Measurements from ENCODE around the gene SCNN1B. TPM values are rescaled to one million over a fixed set of nuclear protein-coding genes. Genes with fewer than 3 reads are reported as not detected.
"Not testable (repeated sequence)": the region's sequence is repeated elsewhere in the genome, so short reads cannot be mapped to it uniquely, and the experiment has no call there.

SCNN1B gene
- total RNA-seq, 1 donor from 2014 or later, result 0.79 TPM

GRCh38 chr16:23389201-23389600, 87.1 kb downstream of the SCNN1B start:
- DNase-seq (ENCODE audit: low read depth) (no peak), FAIRE-seq (no peak)
- no peak for TF ChIP-seq CTCF (IDR thresholded peaks at IDR 0.05; ENCODE audit: insufficient read depth, low read length, severe bottlenecking)
- Histone ChIP-seq H3K27me3 (ENCODE audit: control insufficient read depth, insufficient read depth, low read length) (no peaks in the 10 kb centered on the region), H3K4me3 (ENCODE audit: low read depth, low read length) (no peak overlapping the region), H3K36me3 (ENCODE audit: control insufficient read depth, insufficient read depth, low read length) (peaks cover 5% of the 10 kb centered on the region)

GRCh38 chr16:23389936-23390335, 87.8 kb downstream of the SCNN1B start:
- FAIRE-seq; H3K36me3 ChIP-seq (ENCODE audit: control insufficient read depth, insufficient read depth, low read length); H3K27me3 ChIP-seq (ENCODE audit: control insufficient read depth, insufficient read depth, low read length); DNase-seq (ENCODE audit: low read depth); H3K4me3 ChIP-seq (ENCODE audit: low read depth, low read length): not testable (repeated sequence)

- DNase-seq (ENCODE audit: low read depth) (no peak), FAIRE-seq (no peak)
- no peaks in the 10 kb centered on the region for H3K27me3 ChIP-seq (ENCODE audit: control insufficient read depth, insufficient read depth, low read length)
- TF ChIP-seq CTCF (IDR thresholded peaks at IDR 0.05; ENCODE audit: insufficient read depth, low read length, severe bottlenecking), result no peak
- peaks cover 6% of the 10 kb centered on the region for H3K36me3 ChIP-seq (ENCODE audit: control insufficient read depth, insufficient read depth, low read length)
- H3K4me3 ChIP-seq (ENCODE audit: low read depth, low read length), result no peak overlapping the region
Measured at GRCh38 chr16:23391381-23392222, 89.5 kb downstream of the SCNN1B start.

GRCh38 chr16:23392223-23392600, 90.1 kb downstream of the SCNN1B start:
- DNase-seq (ENCODE audit: low read depth), result no peak
- FAIRE-seq, result no peak
- peaks cover 6% of the 10 kb centered on the region for H3K36me3 ChIP-seq (ENCODE audit: control insufficient read depth, insufficient read depth, low read length)
- TF ChIP-seq CTCF (IDR thresholded peaks at IDR 0.05; ENCODE audit: insufficient read depth, low read length, severe bottlenecking), result no peak
- no peaks in the 10 kb centered on the region for H3K27me3 ChIP-seq (ENCODE audit: control insufficient read depth, insufficient read depth, low read length)
- no peak overlapping the region for H3K4me3 ChIP-seq (ENCODE audit: low read depth, low read length)

GRCh38 chr16:23394141-23394831, 92.2 kb downstream of the SCNN1B start:
- no peak for TF ChIP-seq CTCF (IDR thresholded peaks at IDR 0.05; ENCODE audit: insufficient read depth, low read length, severe bottlenecking)
- FAIRE-seq (no peak), DNase-seq (ENCODE audit: low read depth) (no peak)
- Histone ChIP-seq H3K4me3 (ENCODE audit: low read depth, low read length) (no peak overlapping the region), H3K36me3 (ENCODE audit: control insufficient read depth, insufficient read depth, low read length) (peaks cover 3% of the 10 kb centered on the region), H3K27me3 (ENCODE audit: control insufficient read depth, insufficient read depth, low read length) (no peaks in the 10 kb centered on the region)

GRCh38 chr16:23395732-23396131, 93.6 kb downstream of the SCNN1B start:
- no peak for FAIRE-seq
- no peak for TF ChIP-seq CTCF (IDR thresholded peaks at IDR 0.05; ENCODE audit: insufficient read depth, low read length, severe bottlenecking)
- no peak overlapping the region for H3K4me3 ChIP-seq (ENCODE audit: low read depth, low read length)

More at GRCh38 chr16:23395732-23396131, 93.6 kb downstream of the SCNN1B start:
- Histone ChIP-seq H3K36me3 (ENCODE audit: control insufficient read depth, insufficient read depth, low read length) (peaks cover 5% of the 10 kb centered on the region), H3K27me3 (ENCODE audit: control insufficient read depth, insufficient read depth, low read length) (no peaks in the 10 kb centered on the region)
- DNase-seq (ENCODE audit: low read depth), result no peak

Measured in bronchial epithelial cell (primary cell).